Measurements from ENCODE around the gene EIF4G3.

- TF ChIP-seq CTCF (IDR thresholded peaks at IDR 0.05) (no peak), POLR2A (IDR thresholded peaks at IDR 0.05) (no peak), EP300 (IDR thresholded peaks at IDR 0.05) (no peak)
Measured at GRCh38 chr1:21064057-21064456, 112.6 kb downstream of the EIF4G3 start.

Measured in gastroesophageal sphincter (tissue), 3 donors.